GM18951 (cell line): ENCODE results near the gene INCA1.

Source experiments
- POLR2A ChIP-seq: IDR thresholded peaks from 4 replicates; pipeline ENCODE4 v1.6.1; 2011; ENCODE audit warnings: mild to moderate bottlenecking; ENCODE audit not compliant: insufficient read length, insufficient read depth; ENCODE audit errors: extremely low read depth
- in situ Hi-C: fragments of 300-500 bp; cut with MboI; formaldehyde crosslinking; loops from one replicate; pipeline ENCODE4 v1.12.0; 2022; ENCODE audit warnings: low sequenced_read_pairs, mixed read lengths, inconsistent platforms; ENCODE audit not compliant: unreplicated experiment

Gene INCA1

DNA sequence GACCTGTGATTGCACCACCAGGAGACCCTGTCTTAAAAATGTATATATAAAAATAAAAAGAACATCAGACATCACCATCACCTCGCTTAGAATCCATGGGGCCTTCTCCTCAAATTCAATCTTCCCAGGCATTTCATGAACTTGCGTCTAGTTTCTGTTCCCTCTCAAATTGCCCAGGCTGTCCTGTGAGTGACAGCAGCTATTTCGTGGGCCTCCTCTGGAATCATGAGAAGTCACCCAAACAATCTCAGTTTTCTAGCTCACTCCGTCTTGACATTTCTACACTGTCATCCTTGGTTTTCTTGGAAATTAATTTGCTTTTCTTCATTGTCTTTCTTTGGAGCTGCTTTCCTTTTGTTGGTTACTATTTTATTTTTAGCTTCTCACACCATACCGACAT is 30.6 kb upstream of the INCA1 start:
- in situ Hi-C loops = no loop called here
- no peak for TF ChIP-seq POLR2A

DNA sequence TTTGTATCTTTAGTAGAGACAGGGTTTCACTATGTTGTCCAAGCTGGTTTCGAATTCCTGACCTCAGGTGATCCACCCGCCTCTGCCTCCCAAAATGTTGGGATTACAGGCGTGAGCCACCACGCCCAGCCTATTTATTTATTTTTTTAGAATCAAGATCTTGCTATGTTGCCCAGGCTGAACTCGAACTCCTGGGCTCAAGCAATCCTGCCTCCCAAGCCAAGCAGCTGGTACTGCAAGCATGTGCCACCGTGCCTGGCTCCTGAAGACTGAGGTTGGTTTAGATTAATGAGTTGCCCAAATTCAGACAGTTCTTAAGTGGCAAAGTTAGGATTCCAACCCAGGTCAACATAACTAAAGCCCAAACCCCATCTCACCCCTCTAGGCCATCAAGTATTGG is 30.0 kb upstream of the INCA1 start:
- TF ChIP-seq POLR2A = no peak
- in situ Hi-C loops = no loop called here

GRCh38 chr17:5024604-5025003 is 27.3 kb upstream of the INCA1 start:
- no peak for TF ChIP-seq POLR2A

DNA sequence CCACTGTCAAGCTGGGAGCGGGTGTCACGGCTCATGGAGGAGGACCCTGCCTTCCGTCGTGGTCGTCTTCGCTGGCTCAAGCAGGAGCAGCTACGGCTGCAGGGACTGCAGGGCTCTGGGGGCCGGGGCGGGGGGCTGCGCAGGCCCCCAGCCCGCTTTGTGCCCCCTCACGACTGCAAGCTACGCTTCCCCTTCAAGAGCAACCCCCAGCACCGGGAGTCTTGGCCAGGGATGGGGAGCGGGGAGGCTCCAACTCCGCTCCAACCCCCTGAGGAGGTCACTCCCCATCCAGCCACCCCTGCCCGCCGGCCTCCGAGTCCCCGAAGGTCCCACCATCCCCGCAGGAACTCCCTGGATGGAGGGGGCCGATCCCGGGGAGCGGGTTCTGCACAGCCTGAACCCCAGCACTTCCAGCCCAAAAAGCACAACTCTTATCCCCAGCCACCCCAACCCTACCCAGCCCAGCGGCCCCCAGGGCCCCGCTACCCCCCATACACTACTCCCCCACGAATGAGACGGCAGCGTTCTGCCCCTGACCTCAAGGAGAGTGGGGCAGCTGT is 26.3 kb upstream of the INCA1 start:
- in situ Hi-C loops = no loop called here
- no peak for TF ChIP-seq POLR2A

More at GRCh38 chr17:5024604-5025003, 27.3 kb upstream of the INCA1 start:
- in situ Hi-C loops = no loop called here

- TF ChIP-seq POLR2A = no peak
- in situ Hi-C loops = no loop called here
Observed at GRCh38 chr17:5022171-5022711, 24.9 kb upstream of the INCA1 start.

DNA sequence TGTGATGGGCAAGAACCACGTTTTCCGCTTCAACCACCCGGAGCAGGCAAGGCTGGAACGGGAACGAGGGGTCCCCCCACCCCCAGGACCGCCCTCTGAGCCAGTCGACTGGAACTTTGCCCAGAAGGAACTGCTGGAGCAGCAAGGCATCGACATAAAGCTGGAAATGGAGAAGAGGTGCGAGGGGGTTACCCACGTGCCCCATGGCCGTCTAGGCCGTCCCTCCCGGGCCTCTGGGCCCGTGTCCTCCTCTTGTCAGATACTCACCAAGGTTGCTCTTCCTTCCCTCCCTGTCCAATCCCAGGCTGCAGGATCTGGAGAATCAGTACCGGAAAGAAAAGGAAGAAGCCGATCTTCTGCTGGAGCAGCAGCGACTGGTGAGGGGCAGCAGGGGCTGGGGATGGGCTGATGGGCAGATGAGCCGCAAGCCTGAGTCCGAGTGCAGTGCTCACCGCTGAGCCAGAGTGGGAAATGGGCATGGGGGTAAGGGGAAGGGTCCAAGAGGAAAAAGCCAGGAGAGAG is 23.2 kb upstream of the INCA1 start:
- no peak for TF ChIP-seq POLR2A
- in situ Hi-C loops = no loop called here

- in situ Hi-C loops = no loop called here
- no peak for TF ChIP-seq POLR2A
Observed at GRCh38 chr17:5019475-5019956, 22.2 kb upstream of the INCA1 start.

GRCh38 chr17:5014357-5014756 is 17.0 kb upstream of the INCA1 start:
- no peak for TF ChIP-seq POLR2A
- in situ Hi-C loops = no loop called here

GRCh38 chr17:5011928-5012327 is 14.6 kb upstream of the INCA1 start:
- in situ Hi-C loops = no loop called here
- no peak for TF ChIP-seq POLR2A

- TF ChIP-seq POLR2A = no peak
- in situ Hi-C loops = no loop called here
Observed at GRCh38 chr17:5003214-5003867, 6.0 kb upstream of the INCA1 start.

- no peak for TF ChIP-seq POLR2A
- in situ Hi-C loops = no loop called here
Observed at GRCh38 chr17:5002121-5002788, 4.9 kb upstream of the INCA1 start.

DNA sequence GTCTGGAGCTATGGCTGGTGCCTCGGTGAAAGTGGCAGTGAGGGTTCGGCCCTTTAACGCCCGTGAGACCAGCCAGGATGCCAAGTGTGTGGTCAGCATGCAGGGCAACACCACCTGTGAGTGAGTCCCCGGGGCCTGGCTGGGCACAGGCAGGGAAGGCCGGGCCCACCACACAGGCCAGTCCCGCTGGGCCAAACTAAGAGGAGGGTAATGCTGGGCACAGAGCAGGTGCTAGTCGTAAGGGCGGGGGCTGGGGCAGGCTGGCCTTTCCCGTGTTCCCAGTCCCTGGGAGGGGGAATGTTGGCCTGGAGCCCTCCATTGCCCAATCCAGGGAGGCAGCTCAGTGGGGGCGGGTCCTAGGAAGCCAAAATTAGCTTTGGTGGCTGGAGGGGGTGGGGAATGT is 2.9 kb upstream of the INCA1 start:
- in situ Hi-C loops = no loop called here
- TF ChIP-seq POLR2A = no peak

DNA sequence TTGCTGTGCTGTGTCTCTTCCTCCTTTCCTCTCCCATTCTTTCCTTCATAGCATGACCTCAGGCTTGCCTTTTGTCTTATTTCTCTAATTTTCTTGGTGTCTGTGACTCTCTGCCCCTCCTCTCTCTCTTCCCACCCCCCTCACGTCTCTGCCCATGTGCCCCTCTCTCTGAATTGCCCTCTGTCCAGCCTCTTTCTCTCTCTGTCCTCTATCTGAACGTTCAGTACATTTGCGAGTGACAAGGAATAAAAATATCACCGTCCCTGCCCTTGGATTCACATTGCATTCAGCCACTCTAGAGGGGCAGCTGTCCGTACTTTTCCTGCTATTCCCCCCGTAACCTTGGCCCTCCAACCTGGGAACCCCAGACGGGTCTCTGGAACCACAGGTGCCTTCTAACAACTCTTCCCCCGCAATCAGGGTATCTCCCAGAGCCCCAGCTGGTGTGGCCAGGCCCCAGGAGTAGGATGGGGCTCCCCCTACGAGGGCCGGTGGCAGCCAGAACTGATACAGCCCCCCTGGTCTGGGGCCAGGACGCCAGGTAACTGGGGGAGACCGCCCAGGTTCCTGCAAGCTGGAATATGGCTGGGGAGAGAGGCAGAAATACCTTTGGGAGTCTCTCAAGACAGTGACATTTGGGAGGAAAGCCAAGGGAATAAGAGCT is 2.2 kb upstream of the INCA1 start:
- in situ Hi-C loops = no loop called here
- no peak for TF ChIP-seq POLR2A
